SK-N-SH treated with all-trans-retinoic acid at 6 μM for 48 hours (cell line): ENCODE measurements around the gene CST7.
"Not testable (repeated sequence)": the region's sequence is repeated elsewhere in the genome, so short reads cannot be mapped to it uniquely, and the experiment has no call there.

Experiments used
- ATAC-seq: fragments of 200-7000 bp; cut with Tn5 transposase; 3 replicates; pipeline ENCODE4 v1.9.1; 2020; ENCODE audit warnings: mild to moderate bottlenecking, moderate library complexity
- BACH2 ChIP-seq: fragments of 250-450 bp; sonication (Bioruptor Pico); IDR thresholded peaks from 2 replicates; pipeline ENCODE4 v1.9.0; 2021; ENCODE audit warnings: mild to moderate bottlenecking, borderline replicate concordance
- CREB5 ChIP-seq: fragments of 250-450 bp; sonication (Bioruptor Pico); IDR thresholded peaks from 2 replicates; pipeline ENCODE4 v1.5.1; 2020; ENCODE audit warnings: low read depth, mild to moderate bottlenecking, moderate library complexity
- CSDC2 ChIP-seq: fragments of 250-450 bp; sonication (Bioruptor Pico); IDR thresholded peaks from 2 replicates; pipeline ENCODE4 v1.5.0; 2020; ENCODE audit warnings: mild to moderate bottlenecking, moderate library complexity
- CSRNP3 ChIP-seq: fragments of 250-450 bp; sonication (Bioruptor Pico); IDR thresholded peaks from 2 replicates; pipeline ENCODE4 v1.5.1; 2021; ENCODE audit warnings: mild to moderate bottlenecking, moderate library complexity
- ESRRG ChIP-seq: fragments of 250-450 bp; sonication (Bioruptor Pico); IDR thresholded peaks from 2 replicates; pipeline ENCODE4 v1.6.1; 2021; ENCODE audit warnings: mild to moderate bottlenecking
- GLIS3 ChIP-seq: fragments of 250-450 bp; sonication (Bioruptor Pico); IDR thresholded peaks from 2 replicates; pipeline ENCODE4 v1.5.0; 2020; ENCODE audit warnings: mild to moderate bottlenecking, moderate library complexity
- ISL1 ChIP-seq: fragments of 250-450 bp; sonication (Bioruptor Pico); IDR thresholded peaks from 2 replicates; pipeline ENCODE4 v2.1.2; 2022; ENCODE audit warnings: mild to moderate bottlenecking, moderate library complexity
- OSR1 ChIP-seq: fragments of 250-450 bp; sonication (Bioruptor Pico); IDR thresholded peaks from 2 replicates; pipeline ENCODE4 v1.8.0; 2022; ENCODE audit warnings: moderate library complexity, mild to moderate bottlenecking, inconsistent platforms
- PATZ1 ChIP-seq: fragments of 250-450 bp; sonication (Bioruptor Pico); IDR thresholded peaks from 2 replicates; pipeline ENCODE4 v1.8.0; 2020; ENCODE audit warnings: mild to moderate bottlenecking, moderate library complexity, borderline replicate concordance
- POU6F1 ChIP-seq: fragments of 250-450 bp; sonication (Bioruptor Pico); IDR thresholded peaks from 2 replicates; pipeline ENCODE4 v1.8.0; 2021; ENCODE audit warnings: low read depth, mild to moderate bottlenecking, moderate library complexity, borderline replicate concordance
- RARB ChIP-seq: fragments of 250-450 bp; sonication (Bioruptor Pico); IDR thresholded peaks from 2 replicates; pipeline ENCODE4 v1.8.0; 2021; ENCODE audit warnings: mild to moderate bottlenecking, moderate library complexity
- TCF4 ChIP-seq: fragments of 250-450 bp; sonication (Bioruptor Pico); IDR thresholded peaks from 2 replicates; pipeline ENCODE4 v1.8.0; 2021; ENCODE audit warnings: mild to moderate bottlenecking, moderate library complexity, borderline replicate concordance
- TOX ChIP-seq: fragments of 250-450 bp; sonication (Bioruptor Pico); IDR thresholded peaks from 2 replicates; pipeline ENCODE4 v1.8.0; 2021; ENCODE audit warnings: mild to moderate bottlenecking, moderate library complexity, borderline replicate concordance
- ZFP3 ChIP-seq: fragments of 250-450 bp; sonication (Bioruptor Pico); IDR thresholded peaks from 2 replicates; pipeline ENCODE4 v1.5.0; 2020; ENCODE audit warnings: mild to moderate bottlenecking, moderate library complexity
- ZFP30 ChIP-seq: fragments of 450-650 bp; formaldehyde crosslinking; IDR thresholded peaks from 2 replicates; pipeline ENCODE4 v1.5.0; 2022; ENCODE audit warnings: mild to moderate bottlenecking, moderate library complexity
- ZNF565 ChIP-seq: fragments of 450-650 bp; formaldehyde crosslinking; conservative IDR thresholded peaks from 2 replicates; pipeline ENCODE4 v1.5.0; 2020; ENCODE audit warnings: low read depth, mild to moderate bottlenecking, moderate library complexity
- ZNF70 ChIP-seq: fragments of 450-650 bp; formaldehyde crosslinking; IDR thresholded peaks from 2 replicates; pipeline ENCODE4 v1.5.0; 2020; ENCODE audit warnings: mild to moderate bottlenecking, moderate library complexity
- ZNF8 ChIP-seq: fragments of 450-650 bp; formaldehyde crosslinking; IDR thresholded peaks from 2 replicates; pipeline ENCODE4 v1.5.0; 2020; ENCODE audit warnings: mild to moderate bottlenecking, moderate library complexity

Gene CST7

GRCh38 chr20:24917056-24917455, 32.0 kb upstream of the CST7 start (continued):
- TF ChIP-seq POU6F1 (CRISPR knock-in tag) = no peak
- no peak for TF ChIP-seq ISL1
- TF ChIP-seq BACH2 (CRISPR knock-in tag) = no peak

GRCh38 chr20:24917797-24918578, 31.1 kb upstream of the CST7 start:
- TF ChIP-seq ESRRG (CRISPR knock-in tag) (no peak), CREB5 (no peak), CSRNP3 (CRISPR knock-in tag) (no peak)
- TF ChIP-seq, all 23 proteins: peak for 0
- peak; percentile 98 for ATAC-seq

- TF ChIP-seq RARB (no peak), CSDC2 (CRISPR knock-in tag) (no peak), ZNF8 (CRISPR knock-in tag) (no peak), OSR1 (CRISPR knock-in tag) (no peak), TCF4 (CRISPR knock-in tag) (no peak), ZNF565 (CRISPR knock-in tag) (no peak), GLIS3 (CRISPR knock-in tag) (no peak), ZFP3 (CRISPR knock-in tag) (no peak), PATZ1 (no peak), ZFP30 (CRISPR knock-in tag) (no peak), ZNF70 (CRISPR knock-in tag) (no peak), BACH2 (CRISPR knock-in tag) (no peak), TOX (CRISPR knock-in tag) (no peak)
- TF ChIP-seq, all 23 proteins: peak for 0
- ATAC-seq = peak; percentile 16; the same call in 1 of the 3 replicates
Measured at GRCh38 chr20:24918579-24919566, 30.2 kb upstream of the CST7 start.

- not testable (repeated sequence) for ATAC-seq
Measured at GRCh38 chr20:24919665-24920064, 29.4 kb upstream of the CST7 start.

GRCh38 chr20:24920706-24921105, 28.4 kb upstream of the CST7 start:
- ATAC-seq = not testable (repeated sequence)

- ATAC-seq = not testable (repeated sequence)
Measured at GRCh38 chr20:24929259-24929658, 19.8 kb upstream of the CST7 start.

- ATAC-seq = not testable (repeated sequence)
Measured at GRCh38 chr20:24929867-24930723, 19.0 kb upstream of the CST7 start.

GRCh38 chr20:24930724-24931688, 18.1 kb upstream of the CST7 start:
- ATAC-seq = not testable (repeated sequence)

GRCh38 chr20:24931893-24932292, 17.2 kb upstream of the CST7 start:
- not testable (repeated sequence) for ATAC-seq
